Neural progenitor cell (in vitro differentiated cells): ENCODE data around the gene OR8K3.

ENCODE experiments used
- CTCF ChIP-seq: fragments of 200-600 bp; sonication (generic); IDR thresholded peaks from 2 replicates; pipeline ENCODE4 v1.5.1; 2017; ENCODE audit warnings: antibody characterized with exemption, mild to moderate bottlenecking
- EZH2 ChIP-seq: fragments of 200-600 bp; sonication (generic); IDR thresholded peaks from 2 replicates; pipeline ENCODE4 v1.6.1; 2017; ENCODE audit warnings: antibody characterized with exemption, mild to moderate bottlenecking, moderate library complexity
- EZH2phosphoT487 ChIP-seq: fragments of 200-600 bp; sonication (generic); IDR thresholded peaks from 2 replicates; pipeline ENCODE4 v1.6.1; 2017; ENCODE audit warnings: antibody characterized with exemption

GRCh38 chr11:56292154-56292553, 22.8 kb upstream of the OR8K3 start, which contains the start of gene OR8H1:
- TF ChIP-seq EZH2 (no peak), CTCF (no peak), EZH2phosphoT487 (no peak)
